AG04449 (cell line): ENCODE data around the gene NLRP8.
"Not testable (repeated sequence)": the region's sequence is repeated elsewhere in the genome, so short reads cannot be mapped to it uniquely, and the experiment has no call there.

ENCODE experiments used
- CTCF ChIA-PET: fragments of 350-600 bp; formaldehyde crosslinking; extraction: SDS; loops from one replicate; lab custom pipeline; 2021; ENCODE audit warnings: antibody characterized with exemption; lab: Yijun Ruan, JAX
- POLR2A ChIA-PET: fragments of 400-600, 350-600 bp; formaldehyde crosslinking; extraction: SDS; loops from one replicate; lab custom pipeline; 2020; ENCODE audit warnings: antibody characterized with exemption, inconsistent platforms; lab: Yijun Ruan, JAX
- DNase-seq: peaks from one replicate; pipeline ENCODE4 v3.0.0-alpha.2; 2010; ENCODE audit warnings: low read depth, low spot score
- H3K4me3 ChIP-seq: 2 replicates; pipeline ENCODE4 v1.5.1; 2011; ENCODE audit warnings: low read depth, mild to moderate bottlenecking, control low read depth, low read length
- CTCF ChIP-seq: IDR thresholded peaks from one replicate; pipeline ENCODE4 v1.5.1; 2011; ENCODE audit warnings: mild to moderate bottlenecking, moderate library complexity, low read length, control low read depth, inconsistent platforms; ENCODE audit not compliant: insufficient read depth; ENCODE audit errors: missing control alignments

NLRP8 gene

GRCh38 chr19:55990831-55991230, 43.2 kb downstream of the NLRP8 start:
- CTCF ChIA-PET = no interaction called here
- no peak for DNase-seq
- no peak overlapping the region for H3K4me3 ChIP-seq
- TF ChIP-seq CTCF = no peak
- POLR2A ChIA-PET = no interaction called here

- DNase-seq = no peak
- ChIA-PET POLR2A (no interaction called here), CTCF (no interaction called here)
- no peak for TF ChIP-seq CTCF
- H3K4me3 ChIP-seq = no peak overlapping the region
Measured at GRCh38 chr19:55993492-55993891, 45.9 kb downstream of the NLRP8 start.

- TF ChIP-seq CTCF = no peak
- ChIA-PET POLR2A (no interaction called here), CTCF (no interaction called here)
- no peak overlapping the region for H3K4me3 ChIP-seq
- DNase-seq = no peak
Measured at GRCh38 chr19:56014765-56015164, 67.1 kb downstream of the NLRP8 start.

GRCh38 chr19:56015756-56016155, 68.1 kb downstream of the NLRP8 start:
- no peak overlapping the region for H3K4me3 ChIP-seq
- no peak for TF ChIP-seq CTCF
- ChIA-PET CTCF (no interaction called here), POLR2A (no interaction called here)
- no peak for DNase-seq

GRCh38 chr19:56019325-56019724, 71.7 kb downstream of the NLRP8 start:
- POLR2A ChIA-PET, DNase-seq, H3K4me3 ChIP-seq, CTCF ChIA-PET: not testable (repeated sequence)

GRCh38 chr19:56020355-56020975, 72.8 kb downstream of the NLRP8 start:
- DNase-seq, CTCF ChIA-PET, POLR2A ChIA-PET, H3K4me3 ChIP-seq: not testable (repeated sequence)

GRCh38 chr19:56026769-56027168, 79.1 kb downstream of the NLRP8 start:
- no peak for TF ChIP-seq CTCF
- DNase-seq = no peak
- H3K4me3 ChIP-seq = no peak overlapping the region
- CTCF ChIA-PET = no interaction called here
- POLR2A ChIA-PET = no interaction called here
